Measurements from ENCODE around the gene WDFY2. TPM values are rescaled to one million over a fixed set of nuclear protein-coding genes. Genes with fewer than 3 reads are reported as not detected.

Gene WDFY2
- total RNA-seq, 1 donor from 2014 or later, result 11.1 TPM

DNA sequence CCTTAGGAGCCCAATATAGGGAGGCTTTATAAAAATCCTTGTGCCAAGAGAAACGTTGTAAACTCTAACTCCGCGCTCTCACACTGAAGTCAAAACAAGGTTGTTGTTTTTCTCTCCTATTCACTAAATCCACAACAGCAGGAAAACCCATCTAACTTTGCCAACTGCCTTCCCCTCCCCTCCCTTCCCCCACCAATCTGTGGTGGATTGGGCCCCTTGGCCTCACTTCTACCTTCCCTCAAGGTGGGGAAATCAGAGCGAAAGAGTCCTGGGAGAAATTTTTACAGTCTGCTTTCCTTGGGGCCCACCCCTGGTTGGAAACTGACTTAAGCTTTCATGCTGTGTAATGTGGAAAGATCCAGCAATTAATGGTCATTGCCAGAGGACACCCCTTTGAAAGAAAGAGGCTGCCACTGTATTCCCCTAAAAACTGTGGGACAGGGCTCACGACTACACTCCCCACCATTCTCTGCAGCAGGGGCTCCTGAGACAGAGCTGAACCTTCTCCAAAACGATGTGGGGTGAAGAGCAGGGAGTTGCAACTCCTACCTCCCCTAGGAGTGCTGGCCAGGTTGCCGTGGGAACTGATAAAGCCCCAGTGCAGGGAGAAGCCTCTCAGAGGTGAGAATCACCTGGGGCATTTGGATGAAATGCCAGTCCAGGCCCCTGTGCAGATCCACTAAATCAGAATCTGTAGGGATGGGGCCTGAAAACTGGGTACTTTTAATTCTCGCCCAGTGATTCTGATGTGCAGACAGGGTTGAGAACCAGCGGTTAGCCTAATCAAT, 218.6 kb downstream of the WDFY2 start:
- Mint-ChIP-seq H3K4me3 (peak overlapping the region; percentile 97), H3K27ac (peak overlapping the region; percentile 98), H3K9me3 (no peaks in the 10 kb centered on the region), H3K27me3 (no peaks in the 10 kb centered on the region), H3K36me3 (ENCODE audit: low read depth) (peaks cover 2% of the 10 kb centered on the region), H3K4me1 (peaks cover 43% of the 10 kb centered on the region)
- intact Hi-C loops (cut with micrococcal nuclease), result loop anchor here (1.0 to 5.0 kb wide), 6 partner anchors 16 to 350 kb away; partner anchors contain the start of genes ALG11, ATP7B, INTS6 and WDFY2
- DNase-seq, result no peak

- H3K27me3 Mint-ChIP-seq, result no peaks in the 10 kb centered on the region
- H3K36me3 Mint-ChIP-seq (ENCODE audit: low read depth), result peaks cover 2% of the 10 kb centered on the region
- peak within 1 kb of the TSS; percentile 98 for H3K27ac Mint-ChIP-seq
- H3K9me3 Mint-ChIP-seq, result no peaks in the 10 kb centered on the region
- H3K4me3 Mint-ChIP-seq, result peak within 1 kb of the TSS; percentile 97
- peaks cover 39% of the 10 kb centered on the region for H3K4me1 Mint-ChIP-seq
- DNase-seq, result peak; percentile 95
- intact Hi-C loops (cut with micrococcal nuclease), result loop anchor here (1.0 to 5.0 kb wide), 7 partner anchors 12 to 350 kb away; partner anchors contain the start of genes ALG11, ATP7B, INTS6 and WDFY2
These were observed 219.4 kb downstream of the WDFY2 start, which contains the start of gene DHRS12 for GRCh38 chr13:51803422-51804294. Gene DHRS12, minus strand, starts transcription at chr13:51804163. Its CDS starts 4,504 bp downstream, at chr13:51799659.

DNA sequence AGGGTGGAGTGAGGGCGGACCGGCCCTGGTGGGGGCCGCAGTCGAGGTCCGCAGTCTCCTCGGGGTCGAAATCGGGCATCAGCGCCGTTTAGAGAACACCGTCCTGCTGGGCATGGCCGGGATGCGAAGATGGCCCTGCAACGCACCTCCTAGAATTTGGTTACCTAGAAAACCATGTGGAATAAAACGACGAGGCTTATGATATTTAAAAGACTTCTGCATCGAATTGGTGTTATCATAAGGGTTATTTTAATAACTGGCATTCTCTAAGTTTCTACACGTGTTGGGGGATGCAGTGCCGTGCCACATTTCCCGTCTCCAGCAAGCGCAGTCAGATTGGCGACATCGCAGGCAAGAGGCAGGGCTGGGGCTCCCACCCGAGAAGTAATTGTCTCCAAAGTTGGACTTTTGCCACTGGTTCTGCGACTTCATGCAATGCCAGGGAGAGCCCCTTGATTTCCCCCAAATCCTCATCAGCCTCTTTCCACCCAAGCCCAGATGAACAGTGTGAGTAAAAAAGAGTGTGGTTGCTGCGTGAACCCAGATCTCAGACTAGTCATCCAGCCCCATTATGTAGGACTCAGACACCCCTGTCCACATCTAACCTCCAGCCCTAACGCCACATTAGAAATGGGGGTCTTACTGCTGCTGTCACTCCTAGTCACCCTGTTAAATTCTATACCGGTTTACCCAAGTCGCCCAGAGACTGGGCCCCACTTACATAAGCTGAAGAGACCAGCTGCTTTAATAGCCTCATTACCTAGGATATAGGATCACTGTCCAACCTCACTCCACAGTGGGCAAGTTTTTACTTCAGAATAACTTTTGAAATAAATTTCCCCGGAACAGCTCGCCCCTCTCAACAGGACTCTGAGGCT, 220.3 kb downstream of the WDFY2 start:
- H3K27ac Mint-ChIP-seq, result peak overlapping the region; percentile 93
- no peaks in the 10 kb centered on the region for H3K27me3 Mint-ChIP-seq
- DNase-seq, result peak; percentile 76
- H3K9me3 Mint-ChIP-seq, result no peaks in the 10 kb centered on the region
- intact Hi-C loops (cut with micrococcal nuclease), result loop anchor here (1.0 to 5.0 kb wide), 3 partner anchors 11 to 208 kb away; partner anchors contain the start of genes ALG11 and ATP7B
- peak overlapping the region; percentile 97 for H3K4me3 Mint-ChIP-seq
- peaks cover 38% of the 10 kb centered on the region for H3K4me1 Mint-ChIP-seq
- peaks cover 2% of the 10 kb centered on the region for H3K36me3 Mint-ChIP-seq (ENCODE audit: low read depth)

GRCh38 chr13:51805313-51805712, 221.1 kb downstream of the WDFY2 start:
- no peaks in the 10 kb centered on the region for H3K9me3 Mint-ChIP-seq
- peak overlapping the region; percentile 97 for H3K4me3 Mint-ChIP-seq
- H3K27ac Mint-ChIP-seq, result peak overlapping the region; percentile 93
- peaks cover 2% of the 10 kb centered on the region for H3K36me3 Mint-ChIP-seq (ENCODE audit: low read depth)
- H3K27me3 Mint-ChIP-seq, result no peaks in the 10 kb centered on the region
- peaks cover 38% of the 10 kb centered on the region for H3K4me1 Mint-ChIP-seq
- DNase-seq, result peak; percentile 60
- intact Hi-C loops (cut with micrococcal nuclease), result no loop called here

GRCh38 chr13:51805925-51806324, 221.7 kb downstream of the WDFY2 start:
- H3K27me3 Mint-ChIP-seq, result no peaks in the 10 kb centered on the region

DNA sequence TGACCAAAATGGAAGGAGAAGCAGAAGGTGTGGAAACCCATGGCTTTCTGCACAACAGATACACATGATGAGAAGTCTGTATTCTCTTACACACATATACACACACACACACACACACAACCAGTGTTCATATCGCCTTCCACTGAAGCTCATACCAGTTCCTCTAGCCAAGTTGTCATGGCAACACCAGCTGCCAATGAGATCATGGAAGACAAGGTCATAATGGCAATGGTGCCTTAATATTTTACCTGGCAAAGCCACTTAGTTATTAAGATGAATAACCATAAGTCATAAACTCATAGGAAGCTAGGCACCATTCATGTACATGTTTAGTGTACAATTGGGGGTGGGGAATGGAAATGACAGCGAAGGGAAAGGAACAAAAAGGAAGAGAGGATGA, 222.3 kb downstream of the WDFY2 start:
- Mint-ChIP-seq H3K9me3 (no peaks in the 10 kb centered on the region), H3K27ac (no peak overlapping the region), H3K36me3 (ENCODE audit: low read depth) (peaks cover 2% of the 10 kb centered on the region), H3K27me3 (no peaks in the 10 kb centered on the region), H3K4me1 (peaks cover 38% of the 10 kb centered on the region), H3K4me3 (no peak overlapping the region)
- intact Hi-C loops (cut with micrococcal nuclease), result no loop called here
- no peak for DNase-seq

More at GRCh38 chr13:51805925-51806324, 221.7 kb downstream of the WDFY2 start:
- Mint-ChIP-seq H3K9me3 (no peaks in the 10 kb centered on the region), H3K4me3 (no peak overlapping the region), H3K27ac (no peak overlapping the region), H3K4me1 (peaks cover 38% of the 10 kb centered on the region), H3K36me3 (ENCODE audit: low read depth) (peaks cover 2% of the 10 kb centered on the region)
- no peak for DNase-seq
- intact Hi-C loops (cut with micrococcal nuclease), result no loop called here

DNA sequence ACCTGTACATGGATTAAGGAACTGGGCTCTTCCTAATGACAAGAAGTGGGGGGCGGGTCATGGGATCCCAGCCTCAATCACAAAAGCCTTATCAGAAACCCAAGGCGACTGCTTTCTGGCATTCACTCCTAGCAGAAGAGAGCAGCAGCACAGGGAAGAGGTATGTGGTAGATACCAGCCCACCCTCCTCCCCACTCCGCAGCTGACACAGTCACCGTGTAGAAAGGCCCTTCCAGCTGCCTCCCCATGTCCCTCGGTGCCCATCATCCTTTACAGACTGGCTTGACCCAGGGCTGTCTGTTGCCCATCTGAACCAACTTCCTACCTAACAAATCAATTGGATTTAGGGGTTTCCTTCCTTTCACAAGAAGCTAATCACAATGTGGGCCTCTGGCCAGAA, 222.8 kb downstream of the WDFY2 start:
- Mint-ChIP-seq H3K27ac (no peak overlapping the region), H3K9me3 (no peaks in the 10 kb centered on the region), H3K4me1 (peaks cover 39% of the 10 kb centered on the region)

DNA sequence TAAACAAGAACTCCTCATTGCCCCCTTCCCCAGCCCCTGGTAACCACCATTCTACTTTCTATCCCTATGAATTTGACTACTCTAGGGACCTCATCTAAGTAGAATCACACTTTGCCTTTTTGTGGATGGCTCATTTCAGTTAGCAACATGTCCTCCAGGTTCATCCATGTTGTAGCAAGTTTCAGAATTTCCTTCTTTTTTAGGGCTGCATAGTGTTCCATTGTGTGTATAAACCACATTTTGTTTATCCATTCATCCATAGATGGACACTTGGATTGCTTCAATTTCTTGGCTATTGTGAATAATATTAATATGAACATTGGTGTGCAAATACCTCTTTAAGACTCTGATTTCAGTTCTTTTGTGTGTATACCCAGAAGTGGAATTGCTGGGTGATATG, 224.5 kb downstream of the WDFY2 start:
- intact Hi-C loops (cut with micrococcal nuclease), result no loop called here
- Mint-ChIP-seq H3K27me3 (no peaks in the 10 kb centered on the region), H3K36me3 (ENCODE audit: low read depth) (peaks cover 2% of the 10 kb centered on the region), H3K27ac (no peak overlapping the region), H3K9me3 (no peaks in the 10 kb centered on the region), H3K4me3 (no peak overlapping the region), H3K4me1 (peaks cover 26% of the 10 kb centered on the region)
- DNase-seq, result no peak

More for the DNA sequence above, 222.8 kb downstream of the WDFY2 start:
- H3K4me3 Mint-ChIP-seq, result no peak overlapping the region
- no peaks in the 10 kb centered on the region for H3K27me3 Mint-ChIP-seq
- intact Hi-C loops (cut with micrococcal nuclease), result no loop called here
- no peak for DNase-seq
- H3K36me3 Mint-ChIP-seq (ENCODE audit: low read depth), result peaks cover 2% of the 10 kb centered on the region

DNA sequence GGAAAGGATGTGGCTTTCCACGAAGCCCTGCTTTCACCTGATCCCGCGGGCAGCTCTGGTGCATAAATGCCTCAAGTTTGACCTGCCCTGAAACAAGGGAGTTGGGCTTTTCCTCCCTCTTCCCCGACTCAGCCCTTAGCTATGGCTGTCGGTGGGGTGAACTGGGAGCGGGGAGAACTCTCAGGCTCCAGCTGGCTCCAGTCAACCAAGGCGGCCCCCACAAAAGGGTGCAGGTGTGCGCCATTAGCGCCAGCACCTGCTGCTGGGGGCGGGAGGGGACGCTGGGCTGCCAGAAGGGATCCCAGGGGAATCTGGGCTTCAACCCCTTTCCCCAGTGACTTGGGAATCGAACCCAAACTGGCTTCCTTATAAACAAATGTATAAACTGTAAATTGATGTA, 226.8 kb downstream of the WDFY2 start:
- H3K4me3 Mint-ChIP-seq, result no peak overlapping the region

DNA sequence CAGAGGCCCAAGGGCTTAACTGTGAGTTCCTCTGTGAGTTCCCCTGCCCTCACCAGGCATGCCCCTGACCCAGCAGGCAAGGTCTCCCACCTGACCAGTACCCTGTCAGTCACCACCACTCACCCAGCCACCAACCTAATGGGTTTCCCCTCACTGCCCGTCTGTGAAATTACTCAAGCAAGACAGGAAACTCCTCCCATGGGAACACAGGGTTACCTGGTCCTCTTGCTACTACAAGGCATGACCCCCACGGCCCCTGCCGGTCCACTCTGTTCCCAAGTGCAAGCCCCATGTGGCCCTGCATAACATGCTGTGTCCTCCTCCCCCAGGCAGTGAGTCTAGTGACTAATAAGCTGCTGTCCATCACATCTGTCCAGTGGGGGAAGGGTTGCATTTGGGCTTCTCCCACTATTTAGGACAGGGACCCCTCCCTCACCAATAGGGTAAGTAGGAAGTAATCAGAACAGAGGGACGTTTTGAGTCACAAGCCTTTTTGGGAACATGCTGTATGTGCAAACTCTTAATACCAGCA, 227.7 kb downstream of the WDFY2 start:
- peaks cover 2% of the 10 kb centered on the region for H3K27me3 Mint-ChIP-seq
- intact Hi-C loops (cut with micrococcal nuclease), result no loop called here
- peaks cover 23% of the 10 kb centered on the region for H3K4me1 Mint-ChIP-seq
- H3K36me3 Mint-ChIP-seq (ENCODE audit: low read depth), result no peaks in the 10 kb centered on the region
- H3K9me3 Mint-ChIP-seq, result no peaks in the 10 kb centered on the region
- no peak overlapping the region for H3K27ac Mint-ChIP-seq
- no peak overlapping the region for H3K4me3 Mint-ChIP-seq
- no peak for DNase-seq

More for the DNA sequence above, 226.8 kb downstream of the WDFY2 start:
- no peaks in the 10 kb centered on the region for H3K9me3 Mint-ChIP-seq
- no peaks in the 10 kb centered on the region for H3K36me3 Mint-ChIP-seq (ENCODE audit: low read depth)
- no peak overlapping the region for H3K27ac Mint-ChIP-seq
- intact Hi-C loops (cut with micrococcal nuclease), result no loop called here
- H3K27me3 Mint-ChIP-seq, result no peaks in the 10 kb centered on the region
- no peak for DNase-seq
- H3K4me1 Mint-ChIP-seq, result peaks cover 22% of the 10 kb centered on the region

DNA sequence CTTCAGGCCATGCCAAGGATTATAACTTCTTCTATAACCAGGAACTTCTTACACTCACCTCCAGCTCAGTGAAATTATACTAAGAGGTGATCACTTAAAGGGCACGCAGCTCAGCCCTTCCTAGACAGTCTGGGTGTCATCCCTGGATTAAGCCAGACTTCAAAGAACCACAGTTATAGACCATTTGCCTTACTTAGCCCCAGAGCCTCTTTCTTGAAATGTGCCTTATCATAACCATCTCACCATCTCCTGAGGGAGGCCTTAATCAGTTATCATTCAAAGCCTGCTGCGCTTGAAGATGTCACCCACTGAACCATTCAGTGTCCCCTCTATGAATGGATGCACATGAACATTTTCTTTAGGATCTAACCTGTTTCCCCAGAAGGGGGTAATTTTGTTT, 229.8 kb downstream of the WDFY2 start:
- no peak overlapping the region for H3K4me3 Mint-ChIP-seq
- intact Hi-C loops (cut with micrococcal nuclease), result loop anchor here (2.0 kb wide), 2 partner anchors 35 to 313 kb away; no protein-coding TSS in a partner anchor
- no peaks in the 10 kb centered on the region for H3K9me3 Mint-ChIP-seq
- no peak for DNase-seq
- no peak overlapping the region for H3K27ac Mint-ChIP-seq
- peaks cover 5% of the 10 kb centered on the region for H3K27me3 Mint-ChIP-seq
- H3K4me1 Mint-ChIP-seq, result peaks cover 35% of the 10 kb centered on the region
- H3K36me3 Mint-ChIP-seq (ENCODE audit: low read depth), result no peaks in the 10 kb centered on the region

DNA sequence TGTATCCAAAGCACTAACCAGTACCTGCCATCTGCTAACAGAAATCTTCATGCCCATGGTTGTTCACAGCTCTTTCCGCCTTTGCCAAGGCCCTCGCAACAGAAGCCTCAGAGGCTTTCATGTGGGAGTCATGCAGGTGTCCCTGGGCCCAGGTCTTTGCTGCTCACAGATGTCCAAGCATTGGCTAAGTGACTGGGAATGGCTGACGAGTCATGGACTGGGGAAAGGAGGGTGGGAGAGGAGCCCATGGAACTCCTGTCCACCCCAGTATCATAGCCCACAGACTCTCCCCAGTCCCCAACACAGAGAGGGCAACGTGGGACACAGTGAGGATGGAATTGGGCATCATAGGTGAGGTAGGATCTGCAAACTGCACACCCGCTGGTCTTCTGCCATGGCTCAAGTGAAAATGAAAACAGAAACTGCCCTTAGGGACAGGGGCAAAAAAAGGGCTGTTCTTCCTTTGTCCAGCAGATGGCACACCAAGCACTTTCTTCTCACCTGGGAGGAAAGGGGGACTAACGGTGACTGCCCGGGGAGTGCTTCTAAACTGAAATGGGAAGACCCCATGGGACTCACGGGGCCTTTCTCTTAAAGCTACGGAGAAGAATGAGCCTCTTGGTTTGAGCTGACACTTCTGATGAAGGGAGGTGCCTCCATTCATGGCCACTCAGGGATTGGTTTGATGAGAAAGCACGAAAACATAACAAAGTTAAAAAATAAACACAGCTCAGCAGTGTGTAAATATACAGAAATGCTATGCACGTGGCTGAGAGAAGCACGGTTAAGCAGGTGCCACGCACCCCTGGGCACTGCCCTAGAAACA, 230.8 kb downstream of the WDFY2 start:
- peak overlapping the region; percentile 5 for H3K27ac Mint-ChIP-seq
- DNase-seq, result peak; percentile 94
- intact Hi-C loops (cut with micrococcal nuclease), result loop anchor here (1.0 to 5.0 kb wide), 6 partner anchors 11 to 386 kb away; partner anchors contain the start of genes ALG11, ATP7B and DHRS12
- H3K9me3 Mint-ChIP-seq, result no peaks in the 10 kb centered on the region
- H3K4me1 Mint-ChIP-seq, result peaks cover 45% of the 10 kb centered on the region
- no peaks in the 10 kb centered on the region for H3K36me3 Mint-ChIP-seq (ENCODE audit: low read depth)
- H3K27me3 Mint-ChIP-seq, result peaks cover 5% of the 10 kb centered on the region
- peak overlapping the region; percentile 33 for H3K4me3 Mint-ChIP-seq

Data from activated CD4-positive, alpha-beta T cell treated with anti-CD3 and anti-CD28 coated beads, Interleukin-2, amount 10 ng/mL, durations not matched to agents 24 days and 14 days (primary cell).